GM19468 (cell line): Measurements from ENCODE around the gene RBM12.

Source experiments
- ATAC-seq: cut with Tn5 transposase; IDR thresholded peaks from one replicate; pipeline ENCODE4 v1.9.1; 2021; ENCODE audit warnings: mild to moderate bottlenecking, moderate library complexity, moderate number of reproducible peaks; ENCODE audit not compliant: unreplicated experiment; ENCODE audit errors: extremely low read depth

The RBM12 gene

DNA sequence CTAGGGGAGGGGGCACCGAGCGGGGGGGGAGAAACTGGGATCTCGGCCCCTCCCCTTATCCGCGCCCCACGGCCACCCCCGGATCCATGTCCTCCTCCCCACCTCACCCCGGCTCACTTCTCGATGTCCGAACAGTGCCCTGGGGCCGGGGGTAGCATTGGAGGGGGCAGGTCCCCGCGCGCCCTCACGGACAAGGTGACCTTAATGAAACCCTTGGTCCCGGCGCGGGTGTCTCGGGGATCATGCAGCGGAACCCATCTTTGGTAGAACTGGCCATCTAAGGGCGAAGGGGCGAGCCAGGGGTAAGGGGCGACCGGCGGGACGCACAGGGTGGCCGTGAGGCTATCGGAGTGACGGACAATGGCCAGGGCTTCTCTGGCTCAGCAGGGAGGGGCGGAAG is 62.7 kb downstream of the RBM12 start:
- no peak for ATAC-seq

DNA sequence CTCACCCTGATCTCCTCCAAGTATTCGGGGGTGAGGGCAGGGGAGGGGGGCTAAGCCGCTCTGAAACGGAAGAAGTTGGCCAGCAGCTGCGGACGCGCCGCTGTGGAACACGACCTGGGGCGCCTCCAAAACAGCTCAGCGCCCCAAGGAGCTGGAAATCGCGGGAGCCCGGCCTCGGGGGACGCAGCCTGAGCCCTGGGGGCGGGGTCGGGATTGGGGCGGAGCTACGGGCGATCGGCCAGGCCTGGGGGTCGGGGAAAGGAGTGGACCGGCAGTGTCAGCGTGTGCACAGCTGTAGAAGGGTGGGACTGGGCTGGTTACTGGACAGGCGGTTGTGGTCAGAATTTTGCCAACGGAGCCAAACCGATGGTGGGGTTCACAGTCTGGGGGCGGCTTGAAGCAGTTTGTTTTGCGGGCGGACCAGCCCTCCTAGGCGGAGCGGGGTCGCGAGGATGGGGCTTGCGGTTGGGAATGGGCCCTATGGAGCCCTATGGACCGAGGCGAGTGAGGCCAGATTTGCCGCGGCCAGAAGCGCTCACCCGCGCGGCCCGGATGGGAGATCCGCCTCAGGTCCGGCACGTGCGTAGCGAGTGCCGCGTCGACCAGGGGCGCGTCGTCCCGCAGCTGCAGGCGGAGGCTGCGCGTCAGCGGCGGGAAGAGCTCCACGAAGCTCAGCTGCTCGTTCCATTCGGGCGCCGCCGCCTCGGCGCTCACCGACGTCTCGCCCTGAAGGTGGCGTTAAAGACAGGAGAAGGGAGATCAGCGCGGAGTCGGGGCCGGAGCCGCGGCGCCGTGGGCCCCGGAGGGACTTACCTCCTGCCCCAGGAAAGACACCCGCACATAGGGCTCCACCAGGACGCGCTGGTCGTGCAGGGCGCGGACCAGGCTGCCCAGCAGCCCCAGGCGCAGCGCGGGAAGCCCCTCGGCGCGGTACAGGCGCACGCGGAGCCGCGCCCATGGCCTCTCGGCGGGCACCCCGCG is 63.4 kb downstream of the RBM12 start:
- ATAC-seq: peak; percentile 44

DNA sequence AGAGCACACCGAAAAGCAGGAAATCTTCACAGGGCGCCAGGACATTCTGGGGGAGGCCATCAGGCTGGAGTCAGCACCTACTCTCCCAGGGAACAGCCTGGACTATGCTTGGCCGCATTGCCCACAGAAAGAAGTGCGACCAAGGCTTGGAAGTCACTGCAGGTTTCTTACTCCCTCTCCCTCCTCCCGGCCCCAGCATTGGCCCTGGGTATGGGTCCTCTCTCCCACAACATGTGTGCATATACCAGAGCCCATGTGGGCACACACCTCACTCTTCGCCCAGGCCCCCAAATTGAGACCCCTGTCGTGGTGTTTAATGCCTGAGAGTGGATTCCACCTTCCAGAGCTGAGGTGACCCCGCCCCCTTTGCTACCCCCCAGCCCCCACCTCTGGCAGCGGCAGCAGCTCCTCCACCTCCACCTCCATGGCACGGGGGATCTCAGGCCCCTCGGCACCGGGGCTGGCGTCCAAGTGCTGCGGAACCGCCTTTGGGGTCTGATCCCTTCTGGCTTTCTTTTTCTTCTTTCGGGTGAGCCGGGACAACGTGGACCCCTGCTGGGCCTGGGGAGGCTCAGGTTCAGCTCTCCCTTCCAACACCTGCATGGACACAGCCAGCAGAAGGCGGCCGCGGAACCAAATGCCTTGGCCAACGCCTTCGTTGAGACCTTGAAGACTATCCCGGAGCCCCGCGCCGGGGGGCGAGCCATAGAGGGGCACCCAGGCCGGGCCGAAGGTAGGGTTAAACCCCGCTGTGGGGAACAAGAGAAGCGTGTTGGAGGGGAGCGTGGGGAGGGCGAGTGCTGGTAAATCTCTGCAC is 64.3 kb downstream of the RBM12 start:
- no peak for ATAC-seq

DNA sequence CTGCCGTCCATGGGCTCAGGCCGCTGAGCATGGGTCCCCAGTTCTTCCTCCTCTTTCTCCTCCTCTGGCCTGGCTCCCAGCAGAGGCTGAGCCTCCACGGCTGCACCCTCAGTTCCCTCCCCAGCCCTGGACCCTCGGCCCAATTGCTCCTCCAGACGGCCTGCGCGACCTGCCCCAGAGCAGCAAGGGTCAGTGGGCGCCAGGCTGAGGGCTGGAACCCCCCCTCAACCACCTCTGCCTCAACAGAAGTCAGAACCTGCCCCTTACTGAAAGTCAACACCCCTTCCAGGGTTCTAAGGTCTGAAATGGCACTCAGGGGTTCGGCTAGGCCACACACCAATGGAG is 65.0 kb downstream of the RBM12 start:
- ATAC-seq: no peak
